GM06990 (cell line): ENCODE data around the gene FAM222A.

ENCODE experiments used
- DNase-seq: peaks from one replicate; pipeline ENCODE4 v3.0.0-alpha.2; 2011; ENCODE audit not compliant: insufficient read length; ENCODE audit errors: extremely low read depth
- H3K27me3 ChIP-seq: replicated peaks from 2 replicates; pipeline ENCODE4 v1.6.0; 2011; ENCODE audit warnings: low read length; ENCODE audit not compliant: control insufficient read depth, insufficient read depth
- H3K36me3 ChIP-seq: 2 replicates; pipeline ENCODE4 v1.5.1; 2011; ENCODE audit warnings: low read length; ENCODE audit not compliant: control insufficient read depth, insufficient read depth
- H3K4me3 ChIP-seq: replicated peaks from 2 replicates; pipeline ENCODE4 v1.5.1; 2011; ENCODE audit warnings: low read depth, mild to moderate bottlenecking, control low read depth, low read length
- TF ChIP-seq, protein P1 (sequence below): IDR thresholded peaks from 2 replicates; pipeline ENCODE4 v1.5.1; 2011; ENCODE audit warnings: low read length, control low read depth, mild to moderate bottlenecking, inconsistent platforms; ENCODE audit not compliant: insufficient read depth, poor library complexity, severe bottlenecking

Gene FAM222A

DNA sequence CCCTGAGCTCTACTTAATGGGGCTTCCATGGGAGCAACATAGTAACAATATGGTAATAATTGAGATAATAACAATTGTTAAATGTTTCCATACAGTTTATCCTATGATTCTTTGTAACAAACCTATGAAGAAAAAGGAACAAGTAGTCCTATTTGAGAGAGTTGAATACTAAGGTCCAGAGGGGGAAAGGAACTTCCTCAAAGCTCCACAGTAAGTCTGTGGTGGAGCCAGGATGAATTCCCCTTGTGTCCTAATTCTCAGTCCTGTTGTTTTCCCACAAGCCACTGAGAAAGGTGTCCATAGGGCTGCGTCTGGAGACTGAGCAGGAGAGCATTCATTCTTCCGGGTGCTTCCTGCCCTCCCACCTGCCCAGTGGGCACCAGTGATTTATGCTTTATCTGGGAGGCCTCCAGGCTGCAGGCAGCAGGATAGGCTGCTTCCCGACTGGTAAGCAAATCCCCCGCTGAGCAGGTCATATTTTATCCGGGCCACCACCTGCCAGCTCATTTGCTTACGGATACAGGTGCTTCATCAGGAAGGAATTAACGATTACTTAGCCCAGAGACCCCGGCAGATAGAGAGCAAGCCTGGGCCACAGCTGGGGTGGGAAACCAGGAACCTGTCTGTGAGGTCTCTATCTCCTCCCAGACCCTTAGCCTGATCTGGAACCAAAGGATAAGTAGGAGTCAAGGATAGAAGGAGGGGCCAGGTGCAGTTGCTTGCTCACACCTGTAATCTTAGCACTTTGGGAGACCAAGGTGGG is 33.9 kb upstream of the FAM222A start:
- TF ChIP-seq, protein P1, sequence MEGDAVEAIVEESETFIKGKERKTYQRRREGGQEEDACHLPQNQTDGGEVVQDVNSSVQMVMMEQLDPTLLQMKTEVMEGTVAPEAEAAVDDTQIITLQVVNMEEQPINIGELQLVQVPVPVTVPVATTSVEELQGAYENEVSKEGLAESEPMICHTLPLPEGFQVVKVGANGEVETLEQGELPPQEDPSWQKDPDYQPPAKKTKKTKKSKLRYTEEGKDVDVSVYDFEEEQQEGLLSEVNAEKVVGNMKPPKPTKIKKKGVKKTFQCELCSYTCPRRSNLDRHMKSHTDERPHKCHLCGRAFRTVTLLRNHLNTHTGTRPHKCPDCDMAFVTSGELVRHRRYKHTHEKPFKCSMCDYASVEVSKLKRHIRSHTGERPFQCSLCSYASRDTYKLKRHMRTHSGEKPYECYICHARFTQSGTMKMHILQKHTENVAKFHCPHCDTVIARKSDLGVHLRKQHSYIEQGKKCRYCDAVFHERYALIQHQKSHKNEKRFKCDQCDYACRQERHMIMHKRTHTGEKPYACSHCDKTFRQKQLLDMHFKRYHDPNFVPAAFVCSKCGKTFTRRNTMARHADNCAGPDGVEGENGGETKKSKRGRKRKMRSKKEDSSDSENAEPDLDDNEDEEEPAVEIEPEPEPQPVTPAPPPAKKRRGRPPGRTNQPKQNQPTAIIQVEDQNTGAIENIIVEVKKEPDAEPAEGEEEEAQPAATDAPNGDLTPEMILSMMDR: no peak
- H3K4me3 ChIP-seq: no peak overlapping the region

DNA sequence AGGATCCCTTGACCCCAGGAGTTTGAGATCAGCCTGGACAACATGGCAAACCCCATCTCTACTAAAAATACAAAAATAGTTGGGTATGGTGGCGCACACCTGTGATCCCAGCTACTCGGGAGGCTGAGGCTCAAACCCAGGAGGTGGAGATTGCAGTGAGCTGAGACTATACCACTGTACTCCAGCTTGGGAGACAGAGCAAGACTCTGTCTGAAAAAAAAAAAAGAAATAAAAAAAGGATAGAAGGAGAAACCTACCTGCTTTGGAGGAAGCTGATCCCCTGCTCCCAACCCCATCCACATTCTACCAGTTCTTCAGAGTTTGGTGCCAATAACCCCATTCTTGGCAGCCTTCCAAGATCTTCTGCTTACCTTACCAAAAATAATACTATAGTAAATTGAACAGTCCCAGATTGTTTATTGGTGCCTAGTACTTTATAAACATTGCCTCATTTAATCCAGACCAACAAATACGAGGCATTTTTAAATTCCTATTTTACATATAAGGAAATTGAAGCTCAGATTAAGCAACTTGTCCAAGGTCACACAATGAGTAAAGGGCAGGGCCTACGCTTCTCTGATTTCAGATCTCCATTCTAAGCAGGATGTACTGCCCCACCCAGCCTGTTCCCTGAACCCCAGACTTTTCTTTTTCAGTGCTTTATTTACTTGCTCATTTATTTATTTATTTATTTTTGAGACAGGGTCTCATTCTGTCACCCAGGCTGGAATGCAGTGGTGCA is 33.2 kb upstream of the FAM222A start:
- no peak for DNase-seq
- Histone ChIP-seq H3K36me3 (no peaks in the 10 kb centered on the region), H3K4me3 (no peak overlapping the region), H3K27me3 (no peaks in the 10 kb centered on the region; the same call in none of the 2 replicates)
- TF ChIP-seq, protein P1: no peak

More for the DNA sequence above, 33.9 kb upstream of the FAM222A start:
- H3K27me3 ChIP-seq: no peaks in the 10 kb centered on the region; the same call in none of the 2 replicates
- no peak for DNase-seq
- H3K36me3 ChIP-seq: no peaks in the 10 kb centered on the region

DNA sequence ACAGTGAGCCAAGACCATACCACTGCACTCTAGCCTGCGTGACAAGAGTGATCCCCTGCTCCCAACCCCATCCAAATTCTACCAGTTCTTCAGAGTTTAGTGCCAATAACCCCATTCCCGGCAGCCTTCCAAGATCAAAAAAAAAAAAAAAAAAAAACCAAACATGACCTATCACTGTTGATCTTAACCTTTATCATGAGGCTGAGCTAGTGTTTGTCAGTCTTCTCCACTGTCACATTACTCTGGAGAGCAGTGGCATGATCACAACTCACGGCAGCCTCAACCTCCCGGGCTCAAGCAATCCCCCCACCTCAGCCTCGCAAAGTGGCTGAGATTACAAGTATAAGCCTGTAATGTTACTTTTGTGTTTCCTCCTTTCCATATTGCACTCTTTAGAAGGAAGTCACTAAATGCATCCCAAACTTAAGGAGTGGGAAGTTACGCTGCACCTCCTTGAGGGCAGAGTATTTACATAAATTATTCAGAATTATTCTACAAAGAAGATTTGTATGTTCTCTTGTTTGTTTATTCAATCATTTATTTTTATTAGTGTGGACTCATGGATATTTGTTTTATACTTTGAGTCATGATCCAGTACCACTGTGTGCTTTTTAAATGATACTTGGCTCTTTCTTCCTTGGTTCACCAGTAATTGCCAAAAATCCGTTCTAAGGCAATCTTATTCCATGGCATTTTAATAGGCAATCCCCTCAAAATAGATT is 31.5 kb upstream of the FAM222A start:
- Histone ChIP-seq H3K27me3 (no peaks in the 10 kb centered on the region), H3K4me3 (no peak overlapping the region), H3K36me3 (no peaks in the 10 kb centered on the region)
- TF ChIP-seq, protein P1: no peak
- no peak for DNase-seq

DNA sequence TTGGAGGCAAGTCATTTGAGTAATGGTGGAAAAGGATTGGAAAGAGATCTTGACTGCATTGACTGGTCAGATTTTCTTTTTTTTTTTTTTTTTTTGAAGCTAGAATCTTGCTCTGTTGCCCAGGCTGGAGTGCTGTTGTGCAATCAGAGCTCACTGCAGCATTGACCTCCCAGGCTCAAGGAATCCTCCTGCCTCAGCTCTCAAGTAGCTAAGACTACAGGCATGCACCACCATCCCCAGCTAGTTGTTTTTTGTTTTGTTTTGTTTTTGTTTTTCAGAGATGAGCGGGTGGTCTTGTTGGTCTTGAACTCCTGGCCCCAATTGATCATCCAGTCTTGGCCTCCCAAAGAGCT is 30.9 kb upstream of the FAM222A start:
- no peaks in the 10 kb centered on the region for H3K27me3 ChIP-seq
- no peak for DNase-seq
- H3K4me3 ChIP-seq: no peak overlapping the region
- TF ChIP-seq, protein P1: no peak
- no peaks in the 10 kb centered on the region for H3K36me3 ChIP-seq

DNA sequence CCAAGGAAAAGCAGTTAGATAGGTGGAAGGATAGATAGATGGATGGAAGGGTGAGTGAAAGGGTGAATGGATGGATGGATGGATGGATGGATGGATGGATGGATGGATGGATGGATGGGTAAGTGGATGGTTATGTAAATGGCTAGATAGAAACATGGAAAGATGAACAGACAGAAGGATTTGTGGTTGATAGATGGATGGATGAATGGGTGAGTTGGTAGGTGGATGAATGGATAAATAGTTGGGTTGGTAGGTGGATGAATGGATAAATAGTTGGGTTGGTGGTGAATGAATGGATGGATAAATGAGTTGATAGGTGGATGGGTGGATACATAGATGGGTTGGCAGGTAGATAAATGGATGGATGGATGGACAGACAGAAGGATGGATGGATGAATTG is 30.3 kb upstream of the FAM222A start:
- Histone ChIP-seq H3K36me3 (no peaks in the 10 kb centered on the region), H3K4me3 (no peak overlapping the region), H3K27me3 (no peaks in the 10 kb centered on the region)
- TF ChIP-seq, protein P1: no peak
- DNase-seq: no peak
